Stromal cell of bone marrow (primary cell): Measurements from ENCODE around the gene GALNT8.
"Not testable (repeated sequence)": the region's sequence is repeated elsewhere in the genome, so short reads cannot be mapped to it uniquely, and the experiment has no call there.

ENCODE experiments used
- DNase-seq: peaks from one replicate; pipeline ENCODE4 v3.0.0-alpha.2; 2012; ENCODE audit warnings: low read depth

Gene GALNT8

DNA sequence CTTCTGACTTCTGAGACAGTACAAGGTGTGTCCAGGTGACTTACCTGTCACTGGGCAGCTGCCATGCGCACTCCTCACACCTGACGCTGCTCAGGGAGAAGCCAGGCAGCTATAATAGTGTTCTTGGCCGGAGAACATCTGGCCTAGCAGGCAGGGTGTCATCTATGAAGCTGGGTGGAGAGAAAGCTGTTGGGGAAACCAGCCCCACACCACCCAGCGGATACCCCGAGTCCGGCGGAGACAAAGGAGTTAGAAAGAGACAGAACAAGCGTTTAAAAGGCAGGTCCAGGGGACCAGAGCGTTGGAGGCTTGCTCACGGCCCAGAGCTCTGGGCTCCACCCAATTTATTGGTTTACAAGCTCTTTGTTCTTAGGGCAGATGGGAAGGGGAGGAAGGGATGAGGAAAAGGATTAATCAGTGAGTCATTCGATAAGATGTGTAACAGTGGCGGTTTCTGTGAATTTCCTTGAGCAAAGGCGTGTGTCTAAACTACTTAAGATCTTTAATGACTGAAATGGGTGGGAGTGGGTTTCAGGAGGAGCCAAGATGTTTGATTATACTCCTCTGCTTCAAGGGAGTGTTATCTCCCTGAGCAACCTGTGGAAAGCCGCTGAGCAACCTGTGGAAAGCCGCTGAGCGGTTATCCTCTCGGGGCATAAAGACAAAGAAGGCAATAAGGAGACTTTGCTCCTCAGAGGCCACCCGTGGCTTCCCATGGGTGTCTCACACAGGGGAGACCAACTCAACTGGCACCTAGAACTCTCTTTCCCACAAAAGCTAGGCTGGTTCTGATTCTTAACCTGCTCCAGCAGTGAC is at the start of gene GALNT8:
GALNT8 (plus strand) TSS at position 580 of the 816 bp plus-strand sequence. CDS start 278 bp downstream, outside the sequence.
- no peak for DNase-seq

- no peak for DNase-seq
These were observed 40.5 kb upstream of the GALNT8 start for GRCh38 chr12:4679711-4680110.

GRCh38 chr12:4681732-4682131 is 38.5 kb upstream of the GALNT8 start:
- DNase-seq, result no peak

DNA sequence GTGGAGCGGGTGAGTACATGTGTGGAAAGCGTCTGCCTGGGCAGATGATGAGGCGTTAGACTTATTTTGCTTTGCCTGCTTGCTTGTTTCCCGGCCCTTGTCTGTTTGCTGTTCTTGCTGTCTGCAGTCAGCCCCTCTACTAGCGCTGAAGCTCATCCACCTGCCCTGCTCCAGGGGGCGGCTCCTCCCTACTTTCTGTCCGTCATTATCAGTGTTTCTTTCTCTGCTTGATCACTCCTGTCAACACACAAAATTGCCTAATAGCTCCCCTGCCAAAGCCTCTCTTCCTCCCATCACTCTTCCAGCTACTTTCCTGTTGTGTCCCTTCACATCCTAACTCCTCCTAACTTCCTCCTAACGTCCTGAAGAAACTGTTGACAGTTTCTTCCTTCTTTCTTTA is 34.9 kb upstream of the GALNT8 start:
- DNase-seq, result no peak

- DNase-seq, result no peak
These were observed 29.4 kb upstream of the GALNT8 start for GRCh38 chr12:4690760-4691159.

- peak; percentile 13 for DNase-seq
These were observed 19.6 kb upstream of the GALNT8 start for GRCh38 chr12:4700621-4701026.

GRCh38 chr12:4701395-4702190 is 18.6 kb upstream of the GALNT8 start:
- no peak for DNase-seq

DNA sequence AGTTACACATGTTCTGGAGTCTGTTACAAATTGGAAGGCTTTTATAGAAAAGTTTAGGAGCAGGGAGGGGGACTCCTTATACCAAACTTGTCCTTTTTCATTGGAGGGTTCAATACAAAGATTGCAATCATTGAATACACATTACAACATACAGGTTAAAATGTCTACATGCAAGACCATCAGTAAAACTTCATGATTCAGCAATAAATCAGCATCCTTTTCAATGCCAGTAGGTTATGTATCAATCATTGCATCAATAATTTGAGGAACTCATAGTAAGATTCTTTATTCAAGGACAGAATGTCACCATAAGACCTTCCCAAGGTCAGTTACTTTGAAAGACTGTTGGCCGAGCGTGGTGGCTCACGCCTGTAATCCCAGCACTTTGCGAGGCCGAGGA is 16.5 kb upstream of the GALNT8 start:
- no peak for DNase-seq

GRCh38 chr12:4705824-4706223 is 14.4 kb upstream of the GALNT8 start:
- no peak for DNase-seq

GRCh38 chr12:4707306-4707705 is 12.9 kb upstream of the GALNT8 start:
- DNase-seq, result no peak

DNA sequence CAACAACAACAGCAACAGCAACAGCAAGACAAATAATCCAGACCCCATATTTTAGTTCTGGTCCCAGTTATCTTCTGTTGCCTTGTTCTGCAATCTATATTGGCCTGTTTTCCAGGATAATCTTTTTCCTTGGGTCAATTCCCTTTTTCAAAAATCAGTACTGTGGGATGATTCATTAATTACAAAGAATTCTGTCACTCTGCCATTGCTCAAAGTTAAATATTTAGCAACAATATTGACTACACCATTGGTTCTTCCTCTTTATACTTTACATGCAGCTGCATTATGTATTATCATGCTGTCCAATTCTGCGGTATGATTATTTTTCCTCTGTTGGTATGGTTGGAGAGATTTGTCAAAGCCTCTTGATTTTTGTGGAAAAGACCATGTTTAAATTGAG is 10.1 kb upstream of the GALNT8 start:
- DNase-seq, result no peak

DNA sequence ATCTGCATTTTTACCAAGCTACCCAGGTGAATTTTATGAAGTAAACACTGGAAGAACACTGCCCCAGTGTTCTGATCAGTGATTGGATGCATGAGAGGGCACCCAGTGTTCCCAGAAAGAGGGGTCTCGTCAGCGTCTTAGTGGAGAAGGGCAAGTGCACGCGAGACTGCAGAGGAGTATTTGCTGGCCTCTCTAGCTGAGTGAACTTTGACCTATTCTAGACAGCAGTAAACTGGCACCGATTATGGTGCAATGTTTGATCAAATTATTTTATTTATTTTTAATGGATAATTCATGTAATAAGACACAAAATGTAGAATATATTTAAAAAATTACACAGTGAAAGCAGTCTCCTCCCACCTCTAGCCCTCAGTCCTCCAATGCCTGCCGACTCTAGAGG is 5.3 kb upstream of the GALNT8 start:
- no peak for DNase-seq

- DNase-seq, result no peak
These were observed 2.4 kb upstream of the GALNT8 start for GRCh38 chr12:4717806-4718205.

DNA sequence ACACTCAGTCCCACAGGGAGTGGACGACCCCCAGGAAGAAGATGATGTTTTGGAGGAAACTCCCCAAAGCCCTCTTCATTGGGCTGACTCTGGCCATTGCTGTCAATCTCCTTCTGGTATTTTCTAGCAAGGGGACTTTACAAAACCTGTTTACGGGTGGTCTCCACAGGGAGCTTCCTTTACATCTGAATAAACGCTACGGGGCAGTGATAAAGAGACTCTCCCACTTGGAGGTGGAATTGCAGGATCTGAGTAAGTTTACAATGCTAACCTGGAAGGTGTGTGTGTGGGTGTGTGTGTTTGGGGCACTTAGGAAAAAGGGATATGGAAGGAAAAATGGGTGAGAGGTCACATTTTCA is 416 bp downstream of the GALNT8 start:
- DNase-seq, result no peak

- not testable (repeated sequence) for DNase-seq
These were observed 1.4 kb downstream of the GALNT8 start for GRCh38 chr12:4721587-4721986.

DNA sequence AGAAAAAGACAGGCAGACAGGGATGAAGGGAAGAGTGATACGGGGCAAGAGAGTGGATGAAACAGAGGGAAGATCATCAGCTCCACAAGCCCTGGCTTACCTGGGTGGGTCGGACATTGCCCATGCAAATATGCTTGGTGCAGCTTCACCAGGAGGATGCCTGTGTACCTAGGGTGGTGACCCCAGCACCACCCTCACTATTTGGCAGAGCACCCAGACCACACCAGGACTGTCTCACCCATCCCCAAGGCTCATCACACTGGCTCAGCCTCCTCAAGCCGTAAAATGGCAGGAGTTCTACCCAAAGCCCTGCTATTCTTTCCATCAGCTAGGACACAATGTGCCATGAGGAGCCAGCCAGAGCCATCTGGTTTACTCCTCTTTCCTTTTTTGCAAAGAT is 3.0 kb downstream of the GALNT8 start:
- DNase-seq, result no peak

DNA sequence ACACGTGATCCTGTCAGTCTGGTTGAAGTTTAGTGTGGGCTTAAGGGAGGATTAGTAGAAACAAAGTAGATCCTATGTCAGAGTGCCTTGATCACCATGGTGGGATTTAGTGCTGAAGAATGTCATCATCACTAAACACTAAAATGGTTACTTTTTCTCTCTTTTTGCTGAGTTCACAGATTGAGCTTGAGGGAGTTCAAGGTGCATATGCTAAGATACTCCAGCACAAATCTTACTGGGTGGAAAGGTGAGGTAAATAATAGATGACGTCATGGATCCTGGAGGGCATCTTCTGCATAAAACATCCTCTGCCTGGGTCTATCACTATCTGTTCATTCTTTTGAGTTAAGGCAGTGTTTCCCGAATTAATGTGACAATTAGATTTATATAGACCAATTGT is 4.9 kb downstream of the GALNT8 start:
- DNase-seq, result no peak

DNA sequence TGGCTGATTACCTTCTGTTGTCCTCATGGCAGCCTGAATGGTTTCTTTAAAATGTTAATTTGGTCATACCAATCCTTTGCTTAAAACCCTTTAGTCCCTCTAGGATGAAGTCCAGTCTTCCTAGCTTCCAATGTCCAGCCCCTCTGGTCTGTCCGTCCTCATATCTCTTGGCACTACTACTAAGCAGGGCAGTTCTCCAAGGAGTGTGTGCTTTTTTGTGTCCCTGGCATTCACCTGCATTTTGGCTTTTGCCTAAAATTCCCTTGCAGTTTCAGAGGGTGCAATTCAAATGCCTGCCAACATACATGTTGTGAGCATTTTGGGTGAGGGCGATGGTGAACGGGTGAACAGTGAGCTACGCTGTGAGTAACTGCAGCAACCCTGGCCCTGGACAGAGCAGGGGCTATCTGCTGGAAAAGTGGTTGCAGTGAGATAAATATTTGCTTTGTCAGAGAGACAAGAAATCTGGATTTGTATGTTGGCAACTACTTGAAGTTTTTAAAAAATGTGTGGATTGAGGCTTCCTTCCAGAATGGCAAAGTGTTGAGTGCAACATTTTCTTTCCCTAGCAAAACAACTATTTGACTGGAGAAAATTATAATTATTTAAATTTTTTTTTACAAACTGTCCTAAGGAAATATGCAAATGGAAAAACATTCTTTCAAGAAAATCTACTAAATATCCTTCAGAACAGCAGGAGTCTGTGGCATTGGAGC is 14.6 kb downstream of the GALNT8 start:
- no peak for DNase-seq

- no peak for DNase-seq
These were observed 15.9 kb downstream of the GALNT8 start for GRCh38 chr12:4736091-4736490.

DNA sequence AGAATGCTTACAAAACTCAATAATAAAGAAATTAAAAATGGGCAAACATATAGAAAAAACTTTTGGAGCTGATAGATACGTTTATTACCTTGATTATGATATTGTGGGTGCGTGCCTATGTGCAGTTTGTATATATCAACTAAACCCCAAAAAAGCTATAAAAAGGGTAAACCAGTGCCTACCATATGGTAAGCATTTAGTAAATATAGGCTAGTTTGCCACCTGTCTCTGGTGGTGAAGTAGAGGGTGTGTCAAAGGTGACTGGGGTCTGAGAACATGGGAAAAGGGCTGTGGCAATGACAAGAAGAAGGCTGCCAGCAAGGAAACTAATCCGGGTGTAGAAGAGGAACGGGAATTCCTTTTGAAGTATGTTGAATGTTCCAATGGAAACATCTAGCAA is 18.3 kb downstream of the GALNT8 start:
- DNase-seq, result no peak

DNA sequence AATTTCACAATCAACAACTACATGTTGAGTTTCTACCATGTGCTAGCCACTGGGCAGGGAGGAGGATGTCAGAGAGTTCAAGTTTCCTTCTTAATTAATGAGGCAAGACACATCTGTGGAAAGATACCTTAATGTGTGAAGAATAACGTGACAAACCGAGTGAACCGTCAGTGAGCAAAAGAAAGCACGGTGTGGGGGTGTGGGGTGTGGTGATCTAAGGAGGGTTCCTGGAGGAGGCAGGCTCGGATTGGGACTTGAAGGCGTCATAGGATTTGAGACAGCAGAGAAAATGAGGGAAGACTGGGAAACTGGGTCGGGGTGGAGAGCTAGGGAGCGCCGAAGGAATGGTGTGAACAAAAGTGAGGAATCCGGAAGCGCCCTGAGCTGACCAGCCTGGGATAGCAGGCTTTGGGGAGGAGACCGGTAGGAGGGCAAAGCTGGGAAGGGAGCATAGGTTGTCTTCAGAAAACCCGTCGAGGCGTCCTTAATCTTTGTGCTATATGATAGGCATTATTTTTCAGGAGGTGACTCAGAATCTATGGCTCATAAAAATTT is 22.3 kb downstream of the GALNT8 start:
- no peak for DNase-seq

DNA sequence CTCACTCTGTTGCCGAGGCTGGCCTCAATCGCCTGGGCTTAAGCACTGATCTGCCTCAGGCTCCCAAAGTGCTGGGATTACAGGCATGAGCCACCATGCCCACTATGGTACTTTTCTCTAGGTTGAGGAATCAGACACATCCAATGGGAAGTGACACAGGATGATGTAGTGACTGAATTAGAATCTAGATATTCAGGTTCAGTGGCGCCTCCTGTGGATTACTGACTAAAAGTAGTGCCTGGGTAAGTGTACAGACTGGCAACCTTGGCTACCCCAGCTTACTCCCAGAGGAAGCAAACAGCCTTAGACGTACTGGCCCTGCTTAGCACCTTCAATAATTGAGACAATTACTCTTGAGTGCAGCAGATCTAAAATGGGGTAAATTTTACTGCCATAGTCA is 22.8 kb downstream of the GALNT8 start:
- DNase-seq, result no peak

DNA sequence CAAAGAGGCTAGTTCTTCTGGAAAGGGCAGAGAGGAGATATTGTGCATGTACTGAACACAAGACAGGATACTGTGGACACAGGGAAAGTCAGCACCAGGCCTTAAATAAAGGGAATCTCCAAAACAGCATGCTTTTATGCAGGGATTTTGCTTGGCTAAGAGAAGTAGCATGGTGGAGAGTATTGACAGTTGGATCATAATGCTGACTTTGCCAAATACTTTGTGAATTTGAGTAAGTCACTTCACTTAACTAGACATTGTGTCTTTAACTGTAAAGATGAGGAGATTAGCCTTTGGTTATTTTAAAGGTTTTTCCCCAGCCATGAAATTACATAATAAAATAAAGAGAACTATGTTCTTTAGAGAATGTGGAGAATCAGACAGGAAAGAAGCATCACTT is 24.5 kb downstream of the GALNT8 start:
- DNase-seq, result no peak
